NCI-H510A (cell line): ENCODE measurements around the gene GRK5.

ENCODE experiments used
- DNase-seq: peaks from one replicate; lab custom pipeline; 2025; lab: John Stamatoyannopoulos, UW

Gene GRK5

DNA sequence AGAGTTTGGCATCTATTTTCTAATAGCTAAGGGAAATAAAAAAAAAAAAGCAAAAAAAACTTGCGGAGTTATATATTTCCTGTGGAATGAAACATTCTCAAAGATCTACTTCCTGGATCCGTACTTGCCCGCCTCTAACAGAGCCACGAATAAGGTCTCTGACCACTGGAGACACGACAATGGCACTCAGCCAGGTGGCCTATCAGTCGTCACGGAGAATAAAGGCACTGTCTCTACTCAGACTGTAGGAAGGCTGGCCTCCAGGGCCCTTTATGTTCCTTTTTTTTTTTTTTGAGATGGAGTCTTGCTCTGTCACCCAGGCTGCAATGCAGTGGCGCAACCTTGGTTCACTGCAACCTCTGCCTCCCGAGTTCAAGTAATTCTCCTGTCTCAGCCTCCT lies 276.5 kb downstream of the GRK5 start:
- DNase-seq, result no peak

DNA sequence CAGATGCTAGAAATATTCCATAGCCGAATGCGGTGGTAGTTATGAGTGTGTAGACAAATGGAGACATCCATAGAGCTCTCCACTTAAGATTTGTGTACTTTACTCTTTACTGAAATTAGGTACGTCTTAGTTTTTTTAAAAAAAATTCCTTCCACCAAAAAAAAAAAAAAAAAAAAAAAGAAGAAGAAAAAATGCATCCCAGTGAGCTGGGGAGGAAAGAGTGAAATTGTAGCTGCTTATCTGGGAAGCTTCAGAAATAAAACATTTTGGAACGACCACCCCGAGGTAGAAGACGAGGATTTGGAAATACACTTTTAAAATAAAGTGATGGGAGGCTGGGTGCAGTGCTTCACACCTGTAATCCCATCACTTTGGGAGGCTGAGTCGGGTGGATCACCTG lies 281.3 kb downstream of the GRK5 start:
- DNase-seq, result no peak

DNA sequence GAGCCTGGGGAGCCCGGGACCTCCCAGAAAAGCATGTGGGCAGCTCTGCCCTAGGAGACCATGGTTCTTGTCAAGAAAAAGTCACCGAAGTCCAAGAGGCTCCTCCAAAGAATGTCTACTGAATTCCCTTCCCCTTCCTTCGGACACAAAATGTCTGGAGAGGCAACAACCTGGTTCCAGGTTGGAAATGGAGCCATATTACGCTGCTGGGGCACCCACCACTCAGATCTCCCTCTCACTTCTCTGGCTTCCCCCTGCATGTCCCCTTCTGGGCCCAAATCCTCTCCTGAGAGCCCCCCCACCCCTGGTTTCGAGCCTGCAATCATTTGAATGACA lies 282.6 kb downstream of the GRK5 start:
- no peak for DNase-seq

DNA sequence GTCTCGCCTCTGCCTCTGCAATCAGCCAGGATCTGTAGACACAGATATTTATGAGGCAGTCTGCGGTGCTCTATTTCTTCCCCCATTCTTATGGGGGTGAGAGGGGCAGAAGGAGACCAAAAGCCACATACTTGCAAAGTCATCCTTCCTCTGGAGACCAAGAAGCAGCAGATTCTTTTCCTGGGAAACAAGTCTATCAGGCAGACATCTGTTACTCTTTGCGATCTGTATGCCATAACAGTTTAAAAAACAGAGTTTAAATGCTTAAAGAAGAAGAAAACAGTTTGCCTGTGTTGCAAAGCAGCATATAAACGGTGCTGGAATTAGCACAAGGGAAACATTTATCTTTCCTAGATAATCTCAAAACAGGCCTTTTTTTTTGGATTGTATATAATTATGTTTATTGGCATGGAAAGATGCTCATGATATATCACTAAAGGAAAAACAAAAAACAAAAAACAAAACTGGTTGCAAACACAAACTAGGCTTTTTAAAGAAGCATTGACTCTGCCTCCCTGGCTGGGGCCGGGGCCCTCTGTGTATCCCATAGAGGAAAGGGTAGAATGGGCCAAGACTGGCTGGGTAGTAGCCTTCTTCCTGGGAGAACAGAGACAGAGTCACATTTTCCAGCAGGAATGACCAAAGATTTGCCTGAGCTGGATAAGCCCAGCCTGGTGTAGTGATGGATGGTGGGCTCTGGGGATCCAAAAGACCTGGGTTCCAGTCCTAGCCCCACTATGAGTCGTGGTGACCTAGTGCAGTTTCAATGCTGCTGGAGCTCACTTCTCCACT lies 284.8 kb downstream of the GRK5 start:
- no peak for DNase-seq

- no peak for DNase-seq
Observed at GRCh38 chr10:119493155-119493554, 285.8 kb downstream of the GRK5 start.

- DNase-seq, result no peak
Observed at GRCh38 chr10:119494236-119495020, 287.1 kb downstream of the GRK5 start.

GRCh38 chr10:119495021-119495505 lies 287.7 kb downstream of the GRK5 start:
- DNase-seq, result no peak

- DNase-seq, result no peak
Observed at GRCh38 chr10:119495545-119495944, 288.2 kb downstream of the GRK5 start.

DNA sequence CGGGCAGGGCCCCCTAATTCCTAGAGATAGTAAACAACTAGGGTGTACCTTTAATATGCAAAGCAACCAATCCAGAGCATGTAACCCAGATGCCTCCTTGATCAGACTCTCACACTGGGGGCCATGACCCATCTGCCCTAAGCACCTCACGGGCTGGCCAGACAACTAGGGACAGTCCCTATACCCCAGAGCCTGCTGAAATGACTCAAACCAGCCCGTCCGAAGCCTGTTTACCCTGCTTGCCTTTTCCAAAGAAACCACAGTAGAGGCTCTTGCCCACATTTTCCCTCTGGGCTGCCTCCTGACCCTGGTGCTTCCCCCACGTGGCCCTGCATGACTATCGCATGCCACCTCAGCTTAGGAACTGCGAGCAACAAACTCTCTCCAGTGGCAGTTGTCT lies 288.9 kb downstream of the GRK5 start:
- no peak for DNase-seq

GRCh38 chr10:119497243-119497642 lies 289.9 kb downstream of the GRK5 start:
- DNase-seq, result no peak

GRCh38 chr10:119498889-119499676 lies 291.7 kb downstream of the GRK5 start:
- no peak for DNase-seq

DNA sequence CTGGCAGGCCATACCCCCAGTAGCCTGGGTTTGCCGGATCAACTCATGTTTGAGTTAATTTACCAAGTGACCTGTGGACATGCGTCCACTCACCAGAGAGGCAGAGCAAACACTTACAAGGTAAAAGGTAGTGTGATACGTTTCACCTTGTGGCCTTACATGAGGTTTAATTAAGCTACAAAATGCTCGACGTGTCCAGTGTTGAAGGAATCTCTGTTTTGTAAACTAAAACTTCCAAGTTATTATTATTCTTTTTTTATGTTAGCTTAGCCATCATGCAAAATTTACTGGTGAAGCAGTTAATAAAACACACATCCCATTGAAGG lies 292.3 kb downstream of the GRK5 start:
- no peak for DNase-seq

DNA sequence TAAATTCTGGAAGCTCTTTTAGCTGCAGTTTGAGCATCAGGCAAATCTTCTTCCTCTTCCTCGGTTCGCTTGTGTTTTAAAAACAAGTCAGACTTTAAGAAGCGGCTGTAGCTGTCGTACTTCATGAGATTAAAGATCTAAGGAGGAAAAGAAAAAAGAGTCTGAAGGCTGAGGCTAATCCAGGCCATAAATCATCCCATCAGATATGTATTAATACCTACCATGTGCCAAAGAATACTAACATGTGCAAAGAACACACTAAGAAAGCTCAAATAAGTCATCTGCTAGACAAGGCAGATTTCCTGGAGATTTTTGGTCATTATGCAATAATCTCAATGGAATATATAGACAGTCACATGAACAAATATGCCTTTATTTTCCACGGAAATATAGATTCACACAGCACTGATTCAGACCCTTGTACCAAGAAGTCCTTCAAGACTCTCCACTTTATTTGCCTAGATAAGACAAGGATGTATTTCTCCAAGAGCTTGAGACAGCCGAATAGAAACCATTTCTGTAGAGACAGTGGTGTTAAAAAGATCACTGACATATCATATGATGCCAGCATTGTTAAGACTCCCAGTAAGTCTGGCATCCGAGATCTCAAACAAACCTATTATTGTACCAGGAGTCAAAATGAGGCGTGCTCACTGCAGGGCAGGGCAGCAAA lies 292.9 kb downstream of the GRK5 start:
- no peak for DNase-seq

DNA sequence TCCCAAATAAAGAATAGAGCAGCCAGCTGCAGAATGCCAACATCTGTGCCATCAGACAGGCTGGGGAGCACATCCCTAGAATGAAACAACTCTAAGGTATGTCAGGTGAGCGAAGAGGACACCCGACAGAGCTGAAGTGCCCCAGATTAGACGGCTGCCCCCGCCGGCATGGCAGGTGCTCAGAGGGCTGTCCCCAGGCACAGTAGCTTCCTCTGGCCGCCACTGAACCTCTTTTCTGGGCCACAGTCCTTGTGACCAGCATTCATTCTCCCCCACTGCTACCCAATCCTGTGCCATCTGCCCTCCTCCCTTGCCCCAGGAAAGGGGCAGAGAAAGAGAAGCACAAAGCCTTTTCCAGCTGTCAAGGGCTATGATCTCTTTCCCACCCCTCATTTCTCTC lies 293.4 kb downstream of the GRK5 start:
- DNase-seq, result no peak

DNA sequence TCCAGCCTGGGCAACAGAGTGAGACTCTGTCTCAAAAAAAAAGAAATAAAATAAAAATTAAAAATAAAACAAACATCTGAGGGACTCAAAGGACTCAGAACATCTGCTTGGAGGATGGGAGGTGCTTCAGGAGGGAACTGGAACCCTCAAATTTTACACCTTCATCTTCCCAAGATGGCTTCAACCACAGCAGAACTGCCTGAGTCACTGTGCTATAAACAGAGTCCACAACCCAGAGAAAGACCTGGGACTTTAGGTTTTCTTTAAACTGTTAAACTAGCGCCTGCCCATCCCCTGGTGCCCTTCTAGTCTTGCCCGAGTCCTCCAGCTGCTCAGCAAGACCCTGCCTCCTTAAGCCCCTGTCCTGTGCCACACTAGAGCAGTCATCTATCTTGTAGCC lies 294.3 kb downstream of the GRK5 start:
- no peak for DNase-seq

GRCh38 chr10:119502209-119502608 lies 294.8 kb downstream of the GRK5 start:
- DNase-seq, result no peak

DNA sequence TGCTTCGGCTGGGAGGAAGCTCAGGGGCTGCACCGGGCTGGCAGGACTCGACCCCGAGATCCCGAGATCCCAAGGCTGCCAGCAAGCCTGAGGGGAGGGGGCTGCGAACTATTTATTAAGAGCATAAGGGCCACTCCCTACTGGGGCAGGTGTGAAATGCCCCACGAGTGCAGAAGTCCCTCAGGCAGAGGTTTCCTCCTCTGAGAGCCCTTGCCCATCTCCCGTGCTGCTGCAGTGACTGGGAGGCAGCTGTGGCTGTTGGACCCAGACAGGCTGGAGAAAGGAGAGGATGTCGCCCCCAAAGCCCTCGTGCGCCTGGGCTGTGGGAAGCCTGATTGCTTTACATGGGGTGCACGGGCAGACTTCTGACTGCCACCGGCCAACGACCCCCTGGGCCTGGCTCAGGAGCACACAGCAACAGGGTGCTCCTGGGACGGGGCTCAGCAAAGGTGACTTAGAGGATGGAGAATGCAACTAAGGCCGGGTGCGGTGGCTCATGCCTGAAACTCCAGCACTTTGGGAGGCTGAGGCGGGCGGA lies 295.3 kb downstream of the GRK5 start:
- no peak for DNase-seq

GRCh38 chr10:119503821-119504220 lies 296.4 kb downstream of the GRK5 start:
- no peak for DNase-seq

DNA sequence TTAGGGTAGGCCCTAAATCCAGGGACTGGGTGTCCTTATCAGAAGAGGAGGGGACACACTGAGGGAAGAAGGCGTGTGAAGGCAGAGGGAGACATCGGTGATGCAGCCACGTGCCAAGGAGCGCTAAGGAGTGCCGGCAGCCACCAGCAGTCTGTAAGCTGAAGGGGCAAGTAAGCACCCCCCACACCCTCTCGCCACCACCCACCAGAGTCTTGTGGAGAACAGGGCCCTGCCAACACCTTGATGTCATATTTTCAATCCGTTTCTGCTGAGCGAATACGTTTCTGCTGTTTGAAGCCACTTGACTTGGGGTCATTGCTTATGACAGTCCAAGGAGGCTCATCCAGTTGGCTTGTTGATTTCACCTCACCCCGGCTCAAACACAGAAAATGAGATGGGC lies 297.3 kb downstream of the GRK5 start:
- DNase-seq, result no peak

DNA sequence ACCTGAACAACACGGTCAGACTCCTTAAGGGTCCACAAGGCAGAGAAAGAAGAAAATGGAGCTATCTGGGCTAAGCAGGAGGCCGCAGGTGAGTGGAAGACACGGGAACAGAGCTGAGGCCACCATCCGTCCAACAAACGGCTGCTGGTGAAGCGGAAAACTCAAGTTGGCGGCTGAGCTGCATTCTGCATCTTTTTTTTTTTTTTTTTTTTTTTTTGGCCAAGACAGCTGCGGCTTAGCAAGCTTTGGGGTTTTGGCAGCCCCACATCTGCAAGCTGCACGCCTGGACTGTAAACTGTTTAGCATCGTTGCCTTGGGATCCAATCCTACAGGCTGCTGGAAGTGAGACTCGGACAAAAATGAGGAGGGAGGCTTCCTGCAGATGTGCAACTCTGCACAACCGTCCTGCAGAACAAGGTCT lies 297.8 kb downstream of the GRK5 start:
- DNase-seq, result no peak
